NCI-H2107 treated with DMSO at 0.1 percent for 48 hours (cell line): ENCODE results near the gene SELENOW.
A peak's percentile ranks its signal among the peaks of the same experiment; 100 is the strongest.
"Not testable (repeated sequence)": the region's sequence is repeated elsewhere in the genome, so short reads cannot be mapped to it uniquely, and the experiment has no call there.

Experiments used
- DNase-seq: peaks from one replicate; lab custom pipeline; 2025; ENCODE audit not compliant: unreplicated experiment; lab: John Stamatoyannopoulos, UW

The SELENOW gene

GRCh38 chr19:47781590-47782262 lies 3.2 kb downstream of the SELENOW start:
- DNase-seq, result no peak

- no peak for DNase-seq
Observed at GRCh38 chr19:47786566-47786965, 8.1 kb downstream of the SELENOW start.

DNA sequence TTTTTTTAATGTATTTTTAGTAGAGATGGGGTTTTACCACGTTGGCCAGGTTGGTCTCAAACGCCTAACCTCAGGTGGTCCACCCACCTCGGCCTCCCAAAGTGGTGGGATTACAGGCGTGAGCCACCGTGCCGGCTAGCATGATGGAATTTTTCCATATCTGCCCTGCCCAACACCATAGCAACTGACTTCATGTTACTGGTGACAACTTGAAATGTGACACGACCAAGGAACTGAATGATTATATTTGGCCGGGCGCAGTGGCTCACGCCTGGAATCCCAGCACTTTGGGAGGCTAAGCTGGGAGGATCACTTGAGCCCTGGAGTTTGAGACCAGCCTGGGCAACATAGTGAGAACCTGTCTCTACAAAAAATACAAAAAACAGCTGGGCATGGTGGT lies 8.8 kb downstream of the SELENOW start:
- DNase-seq, result not testable (repeated sequence)

GRCh38 chr19:47789811-47790210 lies 11.3 kb downstream of the SELENOW start:
- DNase-seq, result not testable (repeated sequence)

DNA sequence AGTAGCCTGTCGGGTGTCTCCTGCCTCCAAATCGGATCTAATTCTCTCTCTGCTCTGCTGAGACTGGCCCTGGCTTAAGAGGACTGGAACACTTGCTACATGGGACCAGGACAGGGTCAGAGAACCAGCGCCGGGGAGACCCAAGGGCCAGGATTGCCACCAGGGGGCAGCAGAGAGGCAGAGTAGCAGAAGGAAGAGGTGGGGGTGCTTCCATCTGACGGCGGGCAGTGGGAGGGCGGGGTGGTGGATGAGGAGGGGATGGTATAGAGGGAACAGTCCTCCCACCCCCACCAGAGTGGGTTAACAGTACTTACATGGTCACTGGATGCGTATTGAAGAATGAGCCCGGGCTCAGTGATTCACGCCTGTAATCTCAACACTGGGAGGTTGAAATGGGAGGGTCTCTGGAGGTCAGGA lies 11.9 kb downstream of the SELENOW start:
- DNase-seq, result peak; percentile 16

GRCh38 chr19:47792616-47793015 lies 14.1 kb downstream of the SELENOW start:
- DNase-seq, result no peak

DNA sequence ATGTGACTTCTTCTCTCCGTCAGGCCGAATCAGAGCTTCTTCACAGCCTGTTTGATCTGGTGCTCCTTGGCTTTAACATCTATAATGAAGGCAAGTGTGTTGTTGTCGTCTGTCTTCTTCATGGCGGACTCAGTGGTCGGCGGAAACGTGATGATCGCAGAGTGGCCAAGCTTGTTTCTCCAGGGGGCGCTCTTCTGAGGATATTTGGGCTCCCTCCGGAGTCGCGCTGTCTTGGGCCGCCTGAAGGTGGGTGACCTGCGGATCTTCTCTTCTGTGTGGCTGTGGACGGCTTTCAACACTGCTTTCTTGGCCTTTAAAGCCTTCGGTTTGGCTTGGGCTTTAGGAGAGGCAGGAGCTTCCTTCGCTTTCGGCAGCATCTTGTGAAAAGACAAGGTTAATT lies 16.0 kb downstream of the SELENOW start:
- no peak for DNase-seq

- no peak for DNase-seq
Observed at GRCh38 chr19:47796785-47797184, 18.3 kb downstream of the SELENOW start.

GRCh38 chr19:47797996-47798903 lies 19.7 kb downstream of the SELENOW start:
- DNase-seq, result no peak

GRCh38 chr19:47798904-47799266 lies 20.4 kb downstream of the SELENOW start:
- DNase-seq, result no peak

DNA sequence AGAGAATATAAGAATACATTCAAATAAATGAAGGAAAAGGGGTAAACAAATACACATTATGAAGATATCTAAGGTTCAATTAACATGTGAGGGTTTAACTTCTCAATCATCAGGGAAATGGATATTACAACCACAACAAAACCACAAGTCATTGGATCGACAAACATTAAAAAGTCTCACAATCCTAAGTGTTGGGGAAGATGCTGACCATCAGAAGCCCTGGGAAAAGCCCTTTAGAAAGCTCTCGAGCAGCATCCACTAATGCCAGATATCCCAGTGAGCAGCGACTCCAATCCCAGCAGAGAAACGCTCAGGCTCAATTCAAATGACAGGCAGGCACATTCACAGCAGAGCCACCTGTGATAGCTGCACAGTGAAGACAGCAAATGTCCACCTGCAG lies 22.8 kb downstream of the SELENOW start:
- DNase-seq, result no peak

GRCh38 chr19:47802521-47803043 lies 24.1 kb downstream of the SELENOW start:
- no peak for DNase-seq

GRCh38 chr19:47803148-47803547 lies 24.6 kb downstream of the SELENOW start:
- DNase-seq, result not testable (repeated sequence)

- not testable (repeated sequence) for DNase-seq
Observed at GRCh38 chr19:47803671-47804070, 25.2 kb downstream of the SELENOW start.

GRCh38 chr19:47804451-47804850 lies 25.9 kb downstream of the SELENOW start, which contains the start of gene TPRX1:
TPRX1 (minus strand) TSS chr19:47804551; CDS start chr19:47804539, 12 bp downstream.
- DNase-seq, result not testable (repeated sequence)

DNA sequence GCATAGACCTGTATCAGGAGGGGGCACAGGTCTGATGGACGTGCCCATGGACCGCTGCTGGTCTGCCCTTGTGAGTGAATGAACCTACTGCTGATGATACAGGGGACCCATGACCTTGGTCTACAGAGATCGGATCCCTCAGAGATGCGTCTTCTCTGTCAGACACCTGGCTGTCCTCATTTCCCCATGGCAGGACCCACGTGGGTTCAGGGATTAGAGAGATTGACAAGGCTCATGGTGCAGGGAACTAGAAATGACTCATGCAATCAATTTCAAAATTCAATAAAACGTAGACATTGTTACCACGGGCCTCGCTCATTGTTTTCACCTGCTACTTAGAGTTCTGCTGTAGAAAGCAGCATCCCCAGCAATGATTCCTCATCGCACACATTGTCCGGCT lies 26.8 kb downstream of the SELENOW start:
- DNase-seq, result no peak

- DNase-seq, result no peak
Observed at GRCh38 chr19:47806435-47806834, 27.9 kb downstream of the SELENOW start.

GRCh38 chr19:47813304-47813994 lies 34.9 kb downstream of the SELENOW start:
- no peak for DNase-seq

GRCh38 chr19:47813995-47814328 lies 35.5 kb downstream of the SELENOW start:
- DNase-seq, result no peak

- DNase-seq, result not testable (repeated sequence)
Observed at GRCh38 chr19:47816270-47816669, 37.8 kb downstream of the SELENOW start.

DNA sequence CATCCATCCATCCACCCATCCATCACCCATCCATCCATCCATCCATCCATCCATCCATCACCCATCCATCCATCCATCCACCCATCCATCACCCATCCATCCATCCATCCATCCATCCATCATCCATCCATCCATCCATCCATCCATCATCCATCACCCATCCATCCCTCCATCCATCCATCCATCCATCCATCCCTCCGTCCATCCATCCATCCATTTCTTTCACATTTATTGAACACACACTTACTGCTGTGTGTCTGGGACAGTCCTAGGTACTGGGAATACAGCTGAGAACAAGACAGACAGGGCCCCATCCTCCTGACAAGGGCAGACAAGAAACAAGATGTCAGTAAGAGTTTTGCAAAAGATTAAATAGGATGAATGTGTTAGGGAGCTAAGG lies 39.7 kb downstream of the SELENOW start:
- DNase-seq, result not testable (repeated sequence)
